Tibial nerve (tissue), 4 donors: ENCODE measurements around the gene CRYBG1.

Experiments used
- EP300 ChIP-seq, 2 donors: sonication (generic); formaldehyde crosslinking; IDR thresholded peaks; one replicate each; pipeline ENCODE4 v1.6.1; 2017; ENCODE audit warnings: antibody characterized with exemption in 2 of 2, mild to moderate bottlenecking in 1 of 2
- POLR2A ChIP-seq, 2 donors: fragments of 450-650 bp; IDR thresholded peaks; one replicate each; pipeline ENCODE4 v1.6.1; 2017; ENCODE audit warnings: antibody characterized with exemption in 2 of 2, mild to moderate bottlenecking in 2 of 2, moderate library complexity in 2 of 2
- TF ChIP-seq, protein P1 (sequence below), 5 experiments: fragments of 200-600 bp in 3 of 5; fragments of 450-650 bp in 2 of 5; sonication (generic) in 3 of 5; IDR thresholded peaks; one replicate each; pipeline ENCODE4 v1.5.1; 2016 to 2019; ENCODE audit warnings: antibody characterized with exemption in 5 of 5, mild to moderate bottlenecking in 3 of 5, moderate library complexity in 2 of 5

GRCh38 chr6:106512968-106513574 is 152.6 kb downstream of the CRYBG1 start:
- TF ChIP-seq, protein P1, sequence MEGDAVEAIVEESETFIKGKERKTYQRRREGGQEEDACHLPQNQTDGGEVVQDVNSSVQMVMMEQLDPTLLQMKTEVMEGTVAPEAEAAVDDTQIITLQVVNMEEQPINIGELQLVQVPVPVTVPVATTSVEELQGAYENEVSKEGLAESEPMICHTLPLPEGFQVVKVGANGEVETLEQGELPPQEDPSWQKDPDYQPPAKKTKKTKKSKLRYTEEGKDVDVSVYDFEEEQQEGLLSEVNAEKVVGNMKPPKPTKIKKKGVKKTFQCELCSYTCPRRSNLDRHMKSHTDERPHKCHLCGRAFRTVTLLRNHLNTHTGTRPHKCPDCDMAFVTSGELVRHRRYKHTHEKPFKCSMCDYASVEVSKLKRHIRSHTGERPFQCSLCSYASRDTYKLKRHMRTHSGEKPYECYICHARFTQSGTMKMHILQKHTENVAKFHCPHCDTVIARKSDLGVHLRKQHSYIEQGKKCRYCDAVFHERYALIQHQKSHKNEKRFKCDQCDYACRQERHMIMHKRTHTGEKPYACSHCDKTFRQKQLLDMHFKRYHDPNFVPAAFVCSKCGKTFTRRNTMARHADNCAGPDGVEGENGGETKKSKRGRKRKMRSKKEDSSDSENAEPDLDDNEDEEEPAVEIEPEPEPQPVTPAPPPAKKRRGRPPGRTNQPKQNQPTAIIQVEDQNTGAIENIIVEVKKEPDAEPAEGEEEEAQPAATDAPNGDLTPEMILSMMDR (IDR thresholded peaks at IDR 0.05), result no peak
- TF ChIP-seq POLR2A (IDR thresholded peaks at IDR 0.05) (no peak), EP300 (IDR thresholded peaks at IDR 0.05) (no peak)
